Heart right ventricle (tissue), 16 donors: ENCODE measurements around the gene CYP2C18. TPM values are rescaled to one million over a fixed set of nuclear protein-coding genes. Genes with fewer than 3 reads are reported as not detected.
"Not testable (repeated sequence)": the region's sequence is repeated elsewhere in the genome, so short reads cannot be mapped to it uniquely, and the experiment has no call there.

ENCODE experiments used
- ATAC-seq, 8 donors: fragments of 200-7000 bp; cut with Tn5 transposase; one replicate each; pipeline ENCODE4 v1.9.1; 2020; ENCODE audit warnings: mild to moderate bottlenecking in 8 of 8, moderate library complexity in 8 of 8, moderate number of reproducible peaks in 1 of 8
- DNase-seq, 2 donors: peaks; one replicate each; pipeline ENCODE4 v3.0.0-alpha.2; 2020
- H3K27ac ChIP-seq, 10 donors: fragments of 200-600 bp; sonication (generic) in 2 of 10; one replicate each; pipeline versions ENCODE4 v1.5.0 to v1.8.0; 2020 to 2022; ENCODE audit warnings: mild to moderate bottlenecking in 3 of 10
- H3K27me3 ChIP-seq, 7 donors: fragments of 200-600 bp; one replicate each; pipeline ENCODE4 v1.8.0; 2021 to 2022; ENCODE audit warnings: mild to moderate bottlenecking in 2 of 7
- H3K36me3 ChIP-seq, 9 donors: fragments of 200-600 bp; sonication (generic) in 1 of 9; one replicate each; pipeline versions ENCODE4 v1.5.0 to v1.8.0; 2020 to 2022; ENCODE audit warnings: mild to moderate bottlenecking in 2 of 9
- H3K4me1 ChIP-seq, 9 donors: fragments of 200-600 bp; sonication (generic) in 1 of 9; one replicate each; pipeline versions ENCODE4 v1.5.0 to v1.8.0; 2020 to 2022; ENCODE audit warnings: mild to moderate bottlenecking in 4 of 9
- H3K4me3 ChIP-seq, 10 donors: fragments of 200-600 bp; sonication (generic) in 2 of 10; one replicate each; pipeline versions ENCODE4 v1.5.0 to v1.8.0; 2020 to 2022; ENCODE audit warnings: mild to moderate bottlenecking in 7 of 10, moderate library complexity in 2 of 10
- H3K9me3 ChIP-seq, 11 donors: fragments of 200-600 bp in 10 of 11; sonication (generic) in 2 of 11; one replicate each; pipeline versions ENCODE4 v1.5.0 to v1.8.0; 2013 to 2022; ENCODE audit warnings: mild to moderate bottlenecking in 2 of 11, control low read depth in 1 of 11, moderate library complexity in 1 of 11
- WGBS, 2 donors: extraction: QIAGEN DNeasy Blood & Tissue Kit; methylation state at CpG; one replicate each; pipeline ENCODE4 v1.1.7; 2013; ENCODE audit warnings: inconsistent platforms in 1 of 2; 5-methylcytosine and 5-hydroxymethylcytosine counted together
- intact Hi-C, 10 donors: fragments of 100-400 bp; cut with DNase I; formaldehyde crosslinking; loops; one replicate each; pipeline versions ENCODE4 v1.11.1 to v1.14.2; 2022
- long read RNA-seq, 3 donors: library from polyadenylated mRNA; unstranded; transcript quantifications; one replicate each; pipeline ENCODE4 v2.0.0, GENCODE V29; 2020 to 2021
- polyA plus RNA-seq, 2 donors: library from polyadenylated mRNA; stranded (reverse); fragments of 200-250 nt; gene quantifications; one replicate each; pipeline ENCODE4 v1.2.3, GENCODE V29; 2013
- total RNA-seq, 10 donors: library from RNA; stranded (reverse); fragmentation: NEBNext Ultra II Directional in 3 of 10; extraction: Animal tissue kit (Norgen Biotek cat#: 25700) in 3 of 10; gene quantifications; one replicate each; pipeline versions ENCODE4 v1.2.1 to v1.2.4, GENCODE V29; 2021 to 2023
- TF ChIP-seq, protein P1 (sequence below), 9 donors: fragments of 200-600 bp; sonication (generic) in 2 of 9; IDR thresholded peaks; one replicate each; pipeline versions ENCODE4 v1.5.0 to v1.8.0; 2021 to 2022; ENCODE audit warnings: antibody characterized with exemption in 9 of 9, mild to moderate bottlenecking in 5 of 9, moderate library complexity in 1 of 9
- donor health status: Arrhythmogenic right ventricular cardiomyopathy.
- donor health status: ischemic (EF 13 %, LVEDD 7.1; RV severe dilation, severe dysfunction).
- donor health status: healthy with polysubstance abuse.
- donor health status: DM: no; HTN: yes; CAD: no.
- donor health status: DM: no; HTN: no; CAD: no.
- donor health status: ischemic (EF 25% LVEDD 6.9; RV normal size, moderate dysfunction).
- donor health status: ischemic (EF 25% LVEDD 5.7; RV mildly dilated, moderate dysfunction).
- donor health status: healthy.
- donor health status: DM: yes; HTN: yes; CAD: no.
- donor health status: Ischemic cardiomyopathy.
- donor health status: ischemic (EF 35%, LVEDD 5.7; RV mildly dilated, moderate dysfunction).
- donor health status: nonischemic (EF 11% LVEDD 7.7; RV severe dilation, severe dysfunction).
- donor health status: DM: yes; HTN: yes; CAD: no.
- donor health status: PGD.
- donor health status: ischemic (EF 29% LVEDD 5.4; RV normal size, mild dysfunction).
- donor health status: nonischemic (EF 23%, LVEDD 6.1; RV moderate dilation, normal function).

The CYP2C18 gene
- not detected for total RNA-seq
- not detected for polyA plus RNA-seq
- long read RNA-seq, donor 1: 0 reads
- long read RNA-seq, donor 2: 0 reads
- long read RNA-seq, donor 3: 0 reads

- H3K4me3 ChIP-seq: no peak within 1 kb of the TSS
- DNase-seq (no peak), ATAC-seq (no peak)
- H3K9me3 ChIP-seq: peaks cover 0 to 28% (median 6%) of the 10 kb centered on the region in 11 donors
- no peak within 1 kb of the TSS for H3K27ac ChIP-seq
- TF ChIP-seq, protein P1, sequence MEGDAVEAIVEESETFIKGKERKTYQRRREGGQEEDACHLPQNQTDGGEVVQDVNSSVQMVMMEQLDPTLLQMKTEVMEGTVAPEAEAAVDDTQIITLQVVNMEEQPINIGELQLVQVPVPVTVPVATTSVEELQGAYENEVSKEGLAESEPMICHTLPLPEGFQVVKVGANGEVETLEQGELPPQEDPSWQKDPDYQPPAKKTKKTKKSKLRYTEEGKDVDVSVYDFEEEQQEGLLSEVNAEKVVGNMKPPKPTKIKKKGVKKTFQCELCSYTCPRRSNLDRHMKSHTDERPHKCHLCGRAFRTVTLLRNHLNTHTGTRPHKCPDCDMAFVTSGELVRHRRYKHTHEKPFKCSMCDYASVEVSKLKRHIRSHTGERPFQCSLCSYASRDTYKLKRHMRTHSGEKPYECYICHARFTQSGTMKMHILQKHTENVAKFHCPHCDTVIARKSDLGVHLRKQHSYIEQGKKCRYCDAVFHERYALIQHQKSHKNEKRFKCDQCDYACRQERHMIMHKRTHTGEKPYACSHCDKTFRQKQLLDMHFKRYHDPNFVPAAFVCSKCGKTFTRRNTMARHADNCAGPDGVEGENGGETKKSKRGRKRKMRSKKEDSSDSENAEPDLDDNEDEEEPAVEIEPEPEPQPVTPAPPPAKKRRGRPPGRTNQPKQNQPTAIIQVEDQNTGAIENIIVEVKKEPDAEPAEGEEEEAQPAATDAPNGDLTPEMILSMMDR (IDR thresholded peaks at IDR 0.05): no peak
- no peaks in the 10 kb centered on the region for H3K4me1 ChIP-seq
- 80% methylated on average over 10 of the region's 10 CpGs for WGBS, 2 donors
- intact Hi-C loops: no loop called here
- no peaks in the 10 kb centered on the region for H3K36me3 ChIP-seq
- H3K27me3 ChIP-seq: no peaks in the 10 kb centered on the region
Measured at GRCh38 chr10:94683214-94684054, at the start of gene CYP2C18. Gene CYP2C18, plus strand, starts transcription at chr10:94683729. Its CDS starts 91 bp downstream, at chr10:94683820.

GRCh38 chr10:94638097-94638496, 45.4 kb upstream of the CYP2C18 start:
- DNase-seq, ATAC-seq, H3K4me1 ChIP-seq, H3K36me3 ChIP-seq, H3K27ac ChIP-seq, H3K27me3 ChIP-seq, intact Hi-C loops, H3K4me3 ChIP-seq: not testable (repeated sequence)
- H3K9me3 ChIP-seq: peaks cover 0 to 52% (median 13%) of the 10 kb centered on the region in 11 donors
- whole genome bisulfite sequencing, 2 donors: 96 to 97% methylated on average over 4 of the region's 4 CpGs

GRCh38 chr10:94639902-94640301, 43.6 kb upstream of the CYP2C18 start:
- TF ChIP-seq, protein P1 (IDR thresholded peaks at IDR 0.05): no peak
- H3K27me3 ChIP-seq: no peaks in the 10 kb centered on the region
- H3K9me3 ChIP-seq: peaks cover 0 to 45% (median 13%) of the 10 kb centered on the region in 11 donors
- 85 to 89% methylated on average over 8 of the region's 8 CpGs for WGBS, 2 donors
- no peak for ATAC-seq
- DNase-seq: no peak
- no peak overlapping the region for H3K27ac ChIP-seq
- H3K36me3 ChIP-seq: no peaks in the 10 kb centered on the region
- no peaks in the 10 kb centered on the region for H3K4me1 ChIP-seq
- H3K4me3 ChIP-seq: no peak overlapping the region
- intact Hi-C loops: no loop called here

- TF ChIP-seq, protein P1 (IDR thresholded peaks at IDR 0.05): no peak
- Histone ChIP-seq H3K4me1 (no peaks in the 10 kb centered on the region), H3K9me3 (peaks cover 0 to 39% (median 13%) of the 10 kb centered on the region in 11 donors), H3K27me3 (no peaks in the 10 kb centered on the region), H3K36me3 (no peaks in the 10 kb centered on the region), H3K4me3 (no peak overlapping the region), H3K27ac (no peak overlapping the region)
- DNase-seq: no peak
- 58 to 59% methylated on average over 3 of the region's 3 CpGs for WGBS, 2 donors
- intact Hi-C loops: no loop called here
- no peak for ATAC-seq
Measured at GRCh38 chr10:94640562-94640961, 43.0 kb upstream of the CYP2C18 start.

GRCh38 chr10:94641480-94641879, 42.0 kb upstream of the CYP2C18 start:
- Histone ChIP-seq H3K27ac (no peak overlapping the region), H3K9me3 (peaks cover 0 to 32% (median 13%) of the 10 kb centered on the region in 11 donors), H3K27me3 (no peaks in the 10 kb centered on the region), H3K4me1 (no peaks in the 10 kb centered on the region), H3K36me3 (no peaks in the 10 kb centered on the region), H3K4me3 (no peak overlapping the region)
- DNase-seq (no peak), ATAC-seq (no peak)
- intact Hi-C loops: no loop called here
- 81 to 82% methylated on average over 4 of the region's 4 CpGs for WGBS, 2 donors
- TF ChIP-seq, protein P1 (IDR thresholded peaks at IDR 0.05): no peak
